OCI-LY1 (cell line): ENCODE results near the gene TLR9.

Source experiments
- CTCF ChIP-seq: fragments of 200-600 bp; sonication (generic), shearing (Covaris generic); IDR thresholded peaks from 2 replicates; pipeline ENCODE4 v1.5.1; 2017; ENCODE audit warnings: mild to moderate bottlenecking, antibody characterized with exemption, low read length, moderate library complexity, mixed read lengths
- EZH2 ChIP-seq: fragments of 200-600 bp; sonication (generic), shearing (Covaris generic); IDR thresholded peaks from 2 replicates; pipeline ENCODE4 v1.8.0; 2017; ENCODE audit warnings: borderline replicate concordance, mixed run types, mild to moderate bottlenecking, antibody characterized with exemption, low read length, moderate library complexity, mixed read lengths

GRCh38 chr3:52225452-52226228 lies at the start of gene TLR9:
- TF ChIP-seq CTCF (no peak), EZH2 (no peak)
